AG09309 (cell line): Measurements from ENCODE around the gene ZFP62.
A peak's percentile ranks its signal among the peaks of the same experiment; 100 is the strongest.

ENCODE experiments used
- DNase-seq: peaks from one replicate; pipeline ENCODE4 v3.0.0-alpha.2; 2010; ENCODE audit warnings: low read depth
- H3K4me3 ChIP-seq: 2 replicates; pipeline ENCODE4 v1.5.1; 2011; ENCODE audit warnings: mild to moderate bottlenecking, low read depth, low read length, moderate library complexity; ENCODE audit not compliant: control insufficient read depth
- CTCF ChIP-seq: IDR thresholded peaks from 2 replicates; pipeline ENCODE4 v1.5.1; 2011; ENCODE audit warnings: mild to moderate bottlenecking, low read depth, low read length, inconsistent platforms; ENCODE audit not compliant: insufficient read depth, control insufficient read depth; ENCODE audit errors: missing control alignments

The ZFP62 gene

GRCh38 chr5:180866985-180867384 is 5.9 kb upstream of the ZFP62 start:
- H3K4me3 ChIP-seq: no peak overlapping the region
- no peak for DNase-seq
- no peak for TF ChIP-seq CTCF

- no peak for TF ChIP-seq CTCF
- DNase-seq: no peak
These were observed 5.1 kb upstream of the ZFP62 start for GRCh38 chr5:180865981-180866695.

GRCh38 chr5:180862645-180863044 is 1.6 kb upstream of the ZFP62 start:
- no peak for DNase-seq
- no peak for TF ChIP-seq CTCF
- no peak overlapping the region for H3K4me3 ChIP-seq

More at GRCh38 chr5:180865981-180866695, 5.1 kb upstream of the ZFP62 start:
- no peak overlapping the region for H3K4me3 ChIP-seq

- peak overlapping the region; percentile 95 for H3K4me3 ChIP-seq
- DNase-seq: no peak
- TF ChIP-seq CTCF: no peak
These were observed 696 bp downstream of the ZFP62 start for GRCh38 chr5:180860273-180860886.

- DNase-seq: no peak
- no peak for TF ChIP-seq CTCF
- H3K4me3 ChIP-seq: no peak overlapping the region
These were observed 2.5 kb downstream of the ZFP62 start for GRCh38 chr5:180858586-180858985.

GRCh38 chr5:180853848-180854176 is 7.3 kb downstream of the ZFP62 start:
- TF ChIP-seq CTCF: no peak
- H3K4me3 ChIP-seq: no peak overlapping the region
- no peak for DNase-seq
